Neural progenitor cell (in vitro differentiated cells): ENCODE measurements around the gene MPPED2. TPM values are rescaled to one million over a fixed set of nuclear protein-coding genes. Genes with fewer than 3 reads are reported as not detected.

Experiments used
- DNase-seq: peaks from one replicate; pipeline ENCODE4 v3.0.0-alpha.2; 2016; ENCODE audit warnings: low spot score
- H2AFZ ChIP-seq: fragments of 200-600 bp; sonication (generic); replicated peaks from 2 replicates; pipeline ENCODE4 v1.6.1; 2016; ENCODE audit warnings: antibody characterized with exemption
- H3F3A ChIP-seq: fragments of 200-600 bp; sonication (generic); 2 replicates; pipeline ENCODE4 v1.6.1; 2016; ENCODE audit warnings: antibody characterized with exemption, low read depth
- H3K27ac ChIP-seq: fragments of 200-600 bp; sonication (generic); 2 replicates; pipeline ENCODE4 v1.5.1; 2016; ENCODE audit warnings: mild to moderate bottlenecking
- H3K27me3 ChIP-seq: fragments of 200-600 bp; sonication (generic); 2 replicates; pipeline ENCODE4 v1.6.1; 2016; ENCODE audit warnings: mild to moderate bottlenecking, moderate library complexity
- H3K36me3 ChIP-seq: fragments of 200-600 bp; sonication (generic); 2 replicates; pipeline ENCODE4 v1.5.1; 2016
- H3K4me1 ChIP-seq: fragments of 200-600 bp; sonication (generic); 2 replicates; pipeline ENCODE4 v1.6.1; 2016; ENCODE audit warnings: mixed run types
- H3K4me2 ChIP-seq: fragments of 200-600 bp; sonication (generic); 2 replicates; pipeline ENCODE4 v1.6.1; 2016
- H3K4me3 ChIP-seq: fragments of 200-600 bp; sonication (generic); 2 replicates; pipeline ENCODE4 v1.5.1; 2016
- H3K79me2 ChIP-seq: fragments of 200-600 bp; sonication (generic); 2 replicates; pipeline ENCODE4 v1.6.1; 2016; ENCODE audit warnings: low read depth
- H3K9ac ChIP-seq: fragments of 200-600 bp; sonication (generic); 2 replicates; pipeline ENCODE4 v1.6.1; 2016
- H3K9me3 ChIP-seq: fragments of 200-600 bp; sonication (generic); 2 replicates; pipeline ENCODE4 v1.5.1; 2016; ENCODE audit warnings: low read depth
- H4K20me1 ChIP-seq: fragments of 200-600 bp; sonication (generic); 2 replicates; pipeline ENCODE4 v1.6.1; 2016; ENCODE audit warnings: low read depth
- H3K27ac Mint-ChIP-seq: 3 replicates; pipeline ENCODE4 v1.8.0; 2021; ENCODE audit warnings: mixed read lengths
- H3K27me3 Mint-ChIP-seq: 2 replicates; pipeline ENCODE4 v1.8.0; 2022; ENCODE audit warnings: low read depth, mild to moderate bottlenecking, inconsistent platforms, moderate library complexity, mixed read lengths; ENCODE audit not compliant: insufficient read depth
- H3K36me3 Mint-ChIP-seq: 3 replicates; pipeline ENCODE4 v1.8.0; 2021; ENCODE audit warnings: mixed read lengths
- H3K4me1 Mint-ChIP-seq: 3 replicates; pipeline ENCODE4 v1.8.0; 2021; ENCODE audit warnings: mixed read lengths
- H3K4me3 Mint-ChIP-seq: 3 replicates; pipeline ENCODE4 v1.8.0; 2021; ENCODE audit warnings: mild to moderate bottlenecking, moderate library complexity, mixed read lengths
- H3K9me3 Mint-ChIP-seq: 3 replicates; pipeline ENCODE4 v1.8.0; 2020; ENCODE audit warnings: mixed read lengths
- CTCF ChIP-seq: fragments of 200-600 bp; sonication (generic); IDR thresholded peaks from 2 replicates; pipeline ENCODE4 v1.5.1; 2017; ENCODE audit warnings: antibody characterized with exemption, mild to moderate bottlenecking
- EZH2 ChIP-seq: fragments of 200-600 bp; sonication (generic); IDR thresholded peaks from 2 replicates; pipeline ENCODE4 v1.6.1; 2017; ENCODE audit warnings: antibody characterized with exemption, mild to moderate bottlenecking, moderate library complexity
- EZH2phosphoT487 ChIP-seq: fragments of 200-600 bp; sonication (generic); IDR thresholded peaks from 2 replicates; pipeline ENCODE4 v1.6.1; 2017; ENCODE audit warnings: antibody characterized with exemption
- total RNA-seq: library from RNA; depleted of rRNA; stranded (reverse); fragments of >200 nt; gene quantifications from 2 replicates; pipeline ENCODE4 v1.2.3, GENCODE V29; 2015; ENCODE audit warnings: low replicate concordance

The MPPED2 gene
- total RNA-seq, 1 donor from 2014 or later: 3.4 TPM

DNA sequence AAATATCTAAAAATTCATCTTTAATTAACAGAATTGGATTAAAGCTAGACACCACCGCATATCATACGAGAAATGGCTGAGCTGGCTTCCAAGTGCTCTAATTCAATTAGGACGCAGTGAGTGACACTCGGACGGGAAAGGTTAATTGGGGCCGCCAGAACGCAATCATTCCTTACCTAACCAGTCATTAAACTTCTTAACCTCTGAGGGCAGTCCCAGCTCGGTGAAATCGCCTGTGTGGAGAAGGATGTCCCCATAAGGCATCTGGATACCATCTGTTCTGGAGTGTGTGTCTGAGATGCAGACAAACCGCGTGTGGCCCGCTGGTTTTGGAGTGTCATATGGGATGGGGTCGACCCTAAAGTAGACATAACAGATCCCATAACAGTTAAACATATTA is 50.3 kb downstream of the MPPED2 start:
- Histone ChIP-seq H3K79me2 (no peaks in the 10 kb centered on the region), H3K9me3 (no peaks in the 10 kb centered on the region), H4K20me1 (no peaks in the 10 kb centered on the region), H3K9ac (no peak overlapping the region), H3F3A (no peaks in the 10 kb centered on the region), H3K4me3 (no peak overlapping the region), H2AFZ (no peak overlapping the region), H3K27ac (no peak overlapping the region), H3K36me3 (no peaks in the 10 kb centered on the region), H3K27me3 (no peaks in the 10 kb centered on the region), H3K4me1 (no peaks in the 10 kb centered on the region), H3K4me2 (no peak overlapping the region)
- no peak for DNase-seq
- Mint-ChIP-seq H3K9me3 (no peaks in the 10 kb centered on the region), H3K4me3 (no peak overlapping the region), H3K36me3 (no peaks in the 10 kb centered on the region), H3K27ac (no peak overlapping the region), H3K4me1 (peaks cover 30% of the 10 kb centered on the region), H3K27me3 (no peaks in the 10 kb centered on the region)
- TF ChIP-seq EZH2 (no peak), EZH2phosphoT487 (no peak), CTCF (no peak)

- Mint-ChIP-seq H3K9me3 (no peaks in the 10 kb centered on the region), H3K4me1 (peaks cover 29% of the 10 kb centered on the region), H3K36me3 (no peaks in the 10 kb centered on the region), H3K4me3 (no peak overlapping the region), H3K27ac (no peak overlapping the region), H3K27me3 (no peaks in the 10 kb centered on the region)
- Histone ChIP-seq H3K79me2 (no peaks in the 10 kb centered on the region), H3K36me3 (no peaks in the 10 kb centered on the region), H3F3A (no peaks in the 10 kb centered on the region), H3K4me1 (no peaks in the 10 kb centered on the region), H3K4me2 (no peak overlapping the region), H3K4me3 (no peak overlapping the region), H3K9me3 (no peaks in the 10 kb centered on the region), H3K27ac (no peak overlapping the region), H4K20me1 (no peaks in the 10 kb centered on the region), H2AFZ (no peak overlapping the region), H3K27me3 (no peaks in the 10 kb centered on the region), H3K9ac (no peak overlapping the region)
- no peak for DNase-seq
- TF ChIP-seq EZH2phosphoT487 (no peak), CTCF (no peak), EZH2 (no peak)
Observed at GRCh38 chr11:30533445-30533947, 52.7 kb downstream of the MPPED2 start.

DNA sequence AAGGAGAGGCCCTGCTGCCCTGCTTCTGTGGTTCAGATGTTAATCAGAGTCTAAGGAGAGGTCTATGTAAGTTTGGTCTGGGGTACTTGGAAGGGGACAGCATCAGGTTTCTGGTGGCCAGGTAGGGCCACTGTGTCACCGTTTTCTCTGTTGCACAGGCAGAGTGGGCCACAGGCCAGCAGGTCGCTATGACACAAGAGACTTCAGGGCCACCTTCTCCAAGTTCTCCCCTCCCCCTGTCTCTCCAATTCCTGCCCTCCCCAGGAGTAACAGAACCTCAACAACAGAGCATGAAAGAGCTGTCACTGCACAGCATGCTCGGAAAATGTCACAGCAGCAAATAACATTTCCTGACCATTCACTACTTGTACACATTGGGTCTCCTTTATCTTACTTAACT is 58.6 kb downstream of the MPPED2 start:
- Histone ChIP-seq H3K4me1 (no peaks in the 10 kb centered on the region), H3F3A (no peaks in the 10 kb centered on the region), H3K9me3 (no peaks in the 10 kb centered on the region), H3K9ac (no peak overlapping the region), H3K36me3 (no peaks in the 10 kb centered on the region), H4K20me1 (no peaks in the 10 kb centered on the region), H2AFZ (no peak overlapping the region), H3K4me2 (no peak overlapping the region), H3K27ac (no peak overlapping the region), H3K4me3 (no peak overlapping the region), H3K79me2 (no peaks in the 10 kb centered on the region), H3K27me3 (no peaks in the 10 kb centered on the region)
- Mint-ChIP-seq H3K27me3 (no peaks in the 10 kb centered on the region), H3K9me3 (no peaks in the 10 kb centered on the region), H3K27ac (peak overlapping the region; percentile 67), H3K36me3 (no peaks in the 10 kb centered on the region), H3K4me1 (peaks cover 16% of the 10 kb centered on the region), H3K4me3 (no peak overlapping the region)
- TF ChIP-seq EZH2phosphoT487 (no peak), EZH2 (no peak), CTCF (no peak)
- no peak for DNase-seq
